HG03064 (cell line): ENCODE results near the gene XXYLT1.
A peak's percentile ranks its signal among the peaks of the same experiment; 100 is the strongest.
"Not testable (repeated sequence)": the region's sequence is repeated elsewhere in the genome, so short reads cannot be mapped to it uniquely, and the experiment has no call there.

Experiments
- ATAC-seq: cut with Tn5 transposase; IDR thresholded peaks from one replicate; pipeline ENCODE4 v1.9.1; 2021; ENCODE audit warnings: low read depth; ENCODE audit not compliant: unreplicated experiment

The XXYLT1 gene, protein sequence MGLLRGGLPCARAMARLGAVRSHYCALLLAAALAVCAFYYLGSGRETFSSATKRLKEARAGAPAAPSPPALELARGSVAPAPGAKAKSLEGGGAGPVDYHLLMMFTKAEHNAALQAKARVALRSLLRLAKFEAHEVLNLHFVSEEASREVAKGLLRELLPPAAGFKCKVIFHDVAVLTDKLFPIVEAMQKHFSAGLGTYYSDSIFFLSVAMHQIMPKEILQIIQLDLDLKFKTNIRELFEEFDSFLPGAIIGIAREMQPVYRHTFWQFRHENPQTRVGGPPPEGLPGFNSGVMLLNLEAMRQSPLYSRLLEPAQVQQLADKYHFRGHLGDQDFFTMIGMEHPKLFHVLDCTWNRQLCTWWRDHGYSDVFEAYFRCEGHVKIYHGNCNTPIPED

DNA sequence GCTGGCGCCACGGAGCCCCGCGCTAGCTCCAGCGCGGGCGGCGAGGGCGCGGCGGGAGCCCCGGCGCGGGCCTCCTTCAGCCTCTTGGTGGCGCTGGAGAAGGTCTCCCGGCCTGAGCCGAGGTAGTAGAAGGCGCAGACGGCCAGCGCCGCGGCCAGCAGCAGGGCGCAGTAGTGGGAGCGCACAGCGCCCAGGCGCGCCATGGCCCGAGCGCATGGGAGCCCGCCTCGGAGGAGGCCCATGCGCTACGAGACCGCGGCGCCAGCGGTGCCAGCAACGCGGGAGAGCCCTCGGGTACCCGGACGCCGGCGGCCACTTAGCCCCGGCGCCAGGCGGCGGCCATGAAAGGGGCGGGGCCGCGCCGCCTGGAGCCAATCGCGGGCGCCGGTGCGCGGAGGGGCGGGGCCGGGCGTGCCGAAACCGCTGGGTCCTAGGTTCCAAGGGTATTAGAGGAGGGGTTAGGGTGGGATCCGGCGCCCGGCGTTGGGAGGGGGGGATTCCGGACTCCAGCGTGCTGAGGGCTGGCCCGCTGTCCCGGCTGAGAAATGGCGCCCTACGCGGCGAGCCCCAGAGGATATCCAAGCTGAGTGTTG, at the start of gene XXYLT1:
Gene XXYLT1 (minus strand): TSS at position 343 of the 593 bp plus-strand sequence. CDS start 101 bp downstream, at position 242.
- peak; percentile 72 for ATAC-seq

DNA sequence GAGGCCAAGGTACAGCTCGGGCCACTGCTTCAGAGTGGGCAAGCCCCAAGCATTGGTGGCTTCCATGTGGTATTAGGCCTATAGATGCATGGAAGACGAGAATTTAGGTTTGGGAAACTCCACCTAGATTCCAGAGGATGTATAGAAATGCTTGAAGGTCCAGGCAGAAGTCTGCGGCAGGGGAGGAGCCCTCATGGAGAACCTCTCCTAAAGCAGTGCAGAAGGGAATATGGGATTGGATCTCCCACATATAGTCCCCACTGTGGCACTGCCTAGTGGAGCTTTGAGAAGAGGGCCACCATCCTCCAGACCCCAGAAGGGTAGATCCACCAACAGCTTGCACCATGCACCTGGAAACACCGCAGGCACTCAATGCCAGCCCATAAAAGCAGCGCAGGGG, 48.1 kb upstream of the XXYLT1 start:
- no peak for ATAC-seq

DNA sequence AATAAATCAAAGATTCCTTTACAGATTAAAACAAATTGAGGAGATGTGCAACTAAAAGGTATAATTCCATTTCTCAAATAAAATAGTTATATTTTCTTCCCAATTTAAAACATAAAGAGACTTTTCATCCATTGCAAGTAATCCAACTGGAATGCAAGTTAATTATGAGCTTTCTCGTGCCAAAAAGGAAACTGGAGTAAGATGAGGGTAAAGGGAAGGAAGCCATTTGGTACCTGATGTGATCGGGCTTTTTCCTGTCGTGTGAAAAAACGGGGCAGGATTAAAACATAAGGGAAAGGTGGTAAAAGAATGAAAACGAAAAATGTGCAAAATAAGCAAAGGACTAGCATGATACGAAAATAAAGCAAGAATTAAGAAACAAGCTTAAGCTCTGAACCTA, 41.8 kb upstream of the XXYLT1 start:
- no peak for ATAC-seq

DNA sequence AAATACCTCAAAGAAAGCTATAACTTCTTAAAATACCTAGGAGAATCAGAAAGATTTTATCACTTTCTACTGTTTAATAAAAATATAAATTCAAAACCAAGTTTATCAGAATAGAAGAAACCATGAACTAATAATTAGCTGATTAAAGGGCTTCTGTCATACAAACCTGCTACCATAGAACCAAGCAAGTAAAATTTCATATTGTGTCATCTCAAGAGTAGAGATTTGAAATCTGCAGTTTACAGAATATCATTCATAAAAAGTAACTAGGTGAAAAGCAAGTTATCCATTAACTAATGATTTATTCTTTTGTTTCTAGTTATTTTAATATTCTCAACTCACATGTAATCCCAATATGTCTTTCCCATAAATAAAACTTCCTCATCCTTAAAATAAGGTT, 36.8 kb upstream of the XXYLT1 start:
- no peak for ATAC-seq

DNA sequence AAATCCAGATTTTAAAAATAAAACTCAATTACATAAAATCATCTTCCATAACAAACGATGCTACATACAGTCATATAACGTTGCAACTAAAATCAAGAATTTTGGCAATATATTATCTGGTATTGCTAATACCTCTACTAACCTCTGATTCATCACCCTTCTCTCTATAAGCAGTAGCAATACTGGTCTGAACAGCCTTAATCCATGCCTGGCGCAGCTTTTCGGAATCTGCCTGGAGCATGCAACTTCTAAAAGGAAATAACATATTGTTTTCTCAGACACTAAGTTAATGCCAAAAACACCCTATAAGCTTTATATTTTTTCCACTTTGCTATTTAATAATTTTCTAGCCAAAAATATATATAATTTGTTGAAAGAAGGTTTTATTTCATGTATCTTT, 35.4 kb upstream of the XXYLT1 start:
- ATAC-seq: no peak

DNA sequence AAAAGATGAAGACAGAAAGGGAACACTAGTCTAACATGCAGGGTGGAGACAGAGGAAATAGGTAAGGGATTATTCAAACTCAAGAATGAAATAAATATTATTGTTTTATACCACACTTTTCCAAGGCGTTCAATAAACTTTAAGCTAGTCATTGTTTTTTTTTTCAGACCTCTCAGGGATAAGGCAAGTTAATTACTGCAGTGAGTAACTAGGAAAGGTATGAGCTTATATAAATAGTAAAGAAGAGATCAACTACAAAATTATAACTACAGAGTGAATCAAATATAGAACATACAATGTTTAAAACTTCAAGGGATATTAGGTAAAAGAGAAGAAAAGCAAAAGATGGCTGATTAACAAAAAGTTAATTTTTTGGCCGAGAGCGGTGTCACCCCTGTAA, 31.5 kb upstream of the XXYLT1 start:
- ATAC-seq: no peak

DNA sequence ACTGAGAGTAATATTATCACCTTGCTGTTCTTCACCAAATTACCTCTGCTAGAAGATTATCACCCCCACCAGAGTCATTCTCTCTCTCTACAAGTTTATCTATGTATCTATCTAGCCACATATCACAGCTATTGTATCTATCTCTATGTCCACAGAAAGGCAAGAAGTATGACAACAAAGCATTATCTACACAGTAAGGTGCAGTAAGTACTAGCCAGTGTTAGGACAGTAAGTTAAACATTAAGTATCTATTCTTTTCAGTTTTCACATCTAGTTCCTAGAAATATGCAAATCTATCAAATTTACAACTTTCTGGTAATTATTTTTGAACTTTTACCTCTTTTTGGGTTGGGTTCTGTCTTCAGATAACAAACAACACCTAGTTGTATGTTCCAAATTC, 26.5 kb upstream of the XXYLT1 start:
- no peak for ATAC-seq

DNA sequence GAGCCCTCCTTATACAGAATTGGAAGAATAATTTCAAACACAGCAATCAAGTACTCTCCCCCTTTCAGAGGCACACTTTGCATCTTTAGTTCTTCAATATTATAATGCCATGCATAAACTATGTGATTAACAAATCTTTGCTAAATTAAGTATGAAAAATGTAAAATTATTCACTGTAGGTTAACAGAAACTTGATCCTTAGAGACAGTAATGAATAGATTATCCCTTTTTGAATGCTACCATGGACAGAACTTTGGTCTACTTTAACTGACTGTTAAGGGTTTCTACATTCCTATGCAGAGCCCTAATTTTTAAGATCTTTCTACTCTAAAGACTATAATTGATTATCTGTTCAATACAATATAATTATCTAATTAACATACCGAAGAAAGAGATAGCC, 25.7 kb upstream of the XXYLT1 start:
- ATAC-seq: no peak

DNA sequence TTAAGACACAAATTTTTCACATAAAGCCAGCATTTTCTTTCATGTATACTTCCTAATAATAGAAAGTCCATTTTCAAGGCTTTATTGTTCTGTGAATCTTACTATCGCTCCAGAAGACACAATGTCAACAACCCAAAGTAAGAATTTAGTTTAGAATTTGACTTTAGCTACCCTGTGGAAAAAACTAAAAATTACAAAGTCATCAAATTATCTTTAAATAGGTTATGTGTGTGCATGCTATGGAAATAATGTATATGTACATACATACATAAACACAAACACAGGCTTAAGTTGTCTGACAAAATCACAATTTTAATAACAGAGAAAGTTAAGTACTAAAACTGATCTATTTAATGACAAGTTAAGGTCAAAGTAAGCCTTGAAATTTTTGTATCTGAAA, 20.2 kb upstream of the XXYLT1 start:
- no peak for ATAC-seq

DNA sequence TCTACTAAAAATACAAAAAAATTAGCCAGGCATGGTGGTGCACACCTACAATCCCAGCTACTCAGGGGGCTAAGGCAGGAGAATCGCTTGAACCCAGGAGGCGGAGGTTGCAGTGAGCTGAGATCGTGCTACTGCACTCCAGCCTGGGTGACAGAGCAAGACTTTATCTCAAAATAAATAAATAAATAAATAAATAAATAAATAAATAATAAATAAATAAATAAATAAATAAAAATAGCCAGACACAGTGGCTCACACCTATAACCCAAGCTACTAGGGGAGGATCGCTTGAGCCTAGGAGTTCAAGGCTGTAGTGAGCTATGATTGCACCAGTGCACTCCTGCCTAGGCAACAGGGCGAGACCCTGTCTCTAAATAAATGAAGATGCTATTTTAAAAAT, 19.7 kb upstream of the XXYLT1 start:
- not testable (repeated sequence) for ATAC-seq

DNA sequence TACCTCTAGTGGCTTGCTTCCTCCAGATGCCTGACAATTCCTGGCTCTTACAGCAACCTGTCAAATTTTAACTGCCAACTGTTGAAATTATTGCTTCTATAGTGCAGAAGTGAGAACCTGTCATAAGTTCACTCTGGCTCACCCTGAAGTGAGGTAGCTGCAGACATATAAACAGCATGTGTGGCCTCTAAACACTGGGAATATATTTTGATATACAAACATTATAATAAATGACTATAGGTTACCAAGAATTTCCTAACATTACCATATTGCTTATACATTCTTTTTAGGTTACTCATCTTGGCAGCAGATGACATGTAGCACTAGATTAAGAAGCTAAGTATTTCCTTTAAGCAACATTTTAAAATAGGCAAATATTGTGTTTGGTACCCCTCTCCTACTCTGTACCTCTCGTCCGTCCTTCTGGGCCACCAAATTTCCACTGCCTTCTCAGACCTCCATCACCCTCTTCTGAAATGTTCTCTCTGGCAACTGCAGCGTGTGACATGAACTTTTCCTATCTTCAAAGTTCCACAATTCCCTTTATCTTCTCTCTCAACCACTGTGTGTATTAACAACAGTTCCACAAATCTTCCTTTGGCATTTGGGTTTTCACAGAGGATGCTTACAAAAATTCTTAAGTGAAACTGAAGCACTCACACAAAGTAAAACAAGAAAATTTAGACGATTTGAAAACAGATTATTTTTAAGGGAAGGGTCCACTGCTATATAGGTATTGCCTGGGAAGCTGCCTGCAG, 15.3 kb upstream of the XXYLT1 start:
- no peak for ATAC-seq

DNA sequence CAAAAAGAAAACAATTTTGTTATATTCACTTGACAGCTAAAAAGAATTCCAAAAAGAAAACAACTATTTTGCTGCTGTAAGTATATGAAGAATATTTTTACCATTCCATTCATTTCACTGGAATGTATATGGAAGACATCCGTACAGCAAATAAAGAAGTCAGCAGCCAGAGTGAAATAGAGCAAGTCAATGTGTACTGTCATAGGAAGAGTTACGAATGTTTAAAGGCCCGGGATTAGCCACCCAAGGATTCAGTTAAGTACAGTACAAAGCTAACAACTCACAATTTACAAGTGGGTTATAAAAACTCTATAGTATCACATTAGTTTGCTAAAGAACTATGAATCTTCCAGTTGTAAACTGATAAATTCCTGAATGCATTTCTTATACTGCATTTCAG, 14.4 kb upstream of the XXYLT1 start:
- ATAC-seq: no peak

DNA sequence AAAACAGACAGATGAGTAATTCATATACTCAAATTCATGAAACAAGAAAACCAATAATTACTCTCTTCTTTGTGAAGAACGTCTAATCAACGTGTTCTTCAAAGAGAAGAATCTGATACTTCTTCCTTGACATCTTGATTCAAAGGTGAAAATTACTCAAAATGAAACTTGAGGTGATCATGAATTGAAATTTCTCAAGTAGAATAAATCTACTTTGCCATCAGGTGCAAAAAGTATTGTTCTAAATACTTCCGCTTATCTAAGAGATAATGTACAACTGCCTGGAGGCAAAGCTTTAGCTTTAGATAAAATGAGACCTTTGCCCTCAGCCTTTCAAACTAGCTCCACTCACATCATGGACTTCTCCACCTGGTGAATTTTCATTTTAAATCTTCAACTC, 13.9 kb upstream of the XXYLT1 start:
- ATAC-seq: no peak

DNA sequence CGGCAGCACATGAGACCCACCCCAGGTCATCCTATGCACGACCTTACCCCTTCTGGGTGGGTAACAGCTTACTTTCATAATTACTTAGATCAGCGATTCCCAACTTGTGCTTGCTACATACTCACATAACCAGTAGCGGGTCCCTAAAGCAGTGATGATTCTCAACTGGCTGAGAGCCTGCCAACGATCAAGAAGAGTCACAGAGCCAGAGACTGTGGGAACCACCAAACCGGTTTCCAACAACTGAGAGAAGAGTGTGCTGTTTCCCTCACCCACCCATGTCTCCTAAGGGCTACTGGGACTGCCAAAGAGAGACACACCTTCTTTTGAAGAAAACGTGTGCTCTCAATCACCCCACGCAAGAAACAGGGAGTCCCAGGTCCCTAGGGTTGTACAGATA, 12.0 kb upstream of the XXYLT1 start:
- no peak for ATAC-seq

DNA sequence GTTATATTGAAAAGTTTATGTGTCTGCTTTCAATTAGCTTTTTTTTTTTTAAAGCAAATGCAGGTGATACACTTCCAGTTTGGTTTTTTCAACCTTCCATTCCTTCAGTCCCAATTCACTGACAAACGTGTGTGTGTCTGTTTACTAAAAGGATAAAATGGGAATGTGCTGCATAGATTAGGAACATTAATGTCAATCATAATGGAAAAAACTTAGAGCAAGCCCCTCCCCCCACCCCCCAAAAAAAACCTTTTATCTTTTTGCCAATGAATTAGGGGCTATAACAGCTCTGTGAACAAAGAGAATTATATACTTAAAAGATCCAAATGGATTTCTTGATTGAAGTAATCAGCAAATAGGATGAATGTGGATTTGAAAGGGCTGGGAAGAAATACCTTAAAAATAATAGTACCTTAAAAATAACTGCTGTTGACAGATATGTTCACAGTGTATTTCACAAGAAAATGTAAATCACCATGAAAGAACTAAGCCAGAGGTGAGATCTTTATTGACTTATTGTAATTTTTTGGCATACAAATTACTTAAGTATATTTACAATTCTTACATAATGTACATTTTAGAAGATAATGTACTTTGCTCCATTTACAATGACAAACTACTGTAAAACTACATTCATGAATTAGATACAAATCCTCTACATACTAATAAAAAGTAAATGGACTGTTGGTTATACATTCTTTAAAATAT, 3.5 kb upstream of the XXYLT1 start:
- no peak for ATAC-seq

DNA sequence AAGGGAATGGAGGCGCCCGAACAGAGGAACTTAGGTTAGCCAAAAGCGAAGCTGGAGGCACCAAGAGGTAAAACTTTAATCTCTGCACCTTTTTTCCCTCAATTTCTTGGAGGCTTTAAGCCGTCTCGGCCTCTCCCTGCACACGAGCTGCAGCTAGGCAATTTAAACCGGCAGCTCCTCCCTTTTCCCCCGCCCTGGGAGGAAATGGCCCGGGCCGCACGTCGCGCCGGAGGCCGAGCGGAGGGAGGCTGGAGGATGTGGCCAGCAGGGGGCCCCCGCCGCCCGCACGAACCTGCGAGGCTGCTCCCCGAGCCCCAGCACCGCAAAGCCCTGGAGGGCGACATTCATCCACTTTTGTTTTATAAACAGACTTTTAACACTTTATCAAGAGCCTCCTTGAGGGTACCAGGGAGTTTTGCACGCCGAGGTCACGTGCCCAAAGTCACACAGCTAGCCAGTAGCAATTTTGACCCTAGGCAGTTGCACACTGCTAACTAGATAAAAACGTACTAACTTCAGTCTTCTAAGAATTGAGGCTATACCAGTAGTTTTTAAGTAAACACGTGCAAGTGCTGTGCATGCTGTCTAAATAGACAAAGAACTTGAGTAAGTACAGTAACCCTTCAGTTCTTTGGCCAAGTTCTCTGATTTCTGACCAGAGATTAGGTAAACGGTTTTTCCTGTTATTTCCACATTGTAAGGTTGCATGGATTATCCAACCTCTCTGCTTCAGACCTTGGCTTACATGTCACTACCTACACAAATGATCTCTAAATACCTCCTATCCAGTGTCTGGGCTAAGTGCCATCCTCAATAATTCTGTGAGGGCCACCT, 668 bp upstream of the XXYLT1 start:
- ATAC-seq: peak; percentile 57

DNA sequence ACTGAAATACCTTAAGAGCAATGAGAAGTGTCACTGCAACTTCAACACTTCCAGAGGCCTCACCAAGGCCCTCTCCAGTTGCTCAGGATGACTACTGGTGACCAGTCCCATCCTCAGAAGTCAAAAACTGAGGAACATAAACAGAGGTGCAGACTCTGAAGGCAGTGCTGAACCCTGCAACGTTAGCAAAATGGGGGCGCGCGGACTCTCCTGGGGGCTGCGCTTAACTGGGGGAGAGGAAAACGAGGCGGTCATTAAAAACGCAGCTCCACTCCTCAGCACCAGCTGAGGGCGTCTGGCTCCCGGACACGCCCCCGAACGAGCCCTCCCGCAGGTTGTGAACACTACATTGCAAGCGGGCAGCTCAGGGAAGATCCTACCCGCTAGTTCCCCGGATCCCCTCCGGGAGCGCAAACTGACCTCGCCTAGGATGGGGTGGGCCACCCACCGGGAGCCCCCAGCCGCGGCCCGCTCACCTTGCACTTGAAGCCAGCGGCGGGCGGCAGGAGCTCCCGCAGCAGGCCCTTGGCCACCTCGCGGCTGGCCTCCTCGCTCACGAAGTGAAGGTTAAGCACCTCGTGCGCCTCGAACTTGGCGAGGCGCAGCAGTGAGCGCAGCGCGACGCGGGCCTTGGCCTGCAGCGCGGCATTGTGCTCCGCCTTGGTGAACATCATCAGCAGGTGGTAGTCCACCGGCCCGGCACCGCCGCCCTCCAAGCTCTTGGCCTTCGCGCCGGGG, 711 bp downstream of the XXYLT1 start:
- ATAC-seq: peak; percentile 21

DNA sequence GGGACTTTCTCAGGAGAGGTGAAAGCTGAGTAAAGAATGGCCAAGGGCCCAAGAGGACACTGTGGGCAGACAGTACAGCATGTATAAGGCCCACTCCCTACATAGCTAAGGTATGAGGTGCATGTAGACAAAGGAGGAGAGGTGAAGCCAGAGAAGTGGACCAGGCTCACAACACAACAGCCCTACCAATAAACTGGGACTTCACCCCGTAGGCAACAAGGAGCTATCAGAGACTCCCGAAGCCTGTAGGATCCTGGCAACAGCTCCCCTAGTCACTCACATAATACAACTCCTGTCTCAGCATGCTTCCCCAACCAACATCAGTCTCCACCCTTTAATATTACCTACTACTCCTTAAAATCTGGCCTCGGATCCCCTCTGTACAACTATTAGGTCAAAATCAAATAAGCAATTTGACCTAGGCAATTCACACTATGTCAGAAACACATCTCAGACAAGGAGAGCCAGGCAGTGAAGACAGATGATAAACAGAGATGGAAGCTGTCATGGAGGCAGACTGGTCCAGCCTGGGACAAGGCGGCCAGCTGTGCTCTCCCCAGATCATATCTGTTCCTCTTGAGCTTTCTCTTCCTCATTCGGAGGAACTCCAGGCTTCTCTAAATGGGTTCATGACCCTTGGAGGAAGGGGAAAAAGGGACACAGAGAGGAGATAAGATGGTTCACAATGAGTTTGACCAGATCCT, 1.4 kb downstream of the XXYLT1 start:
- no peak for ATAC-seq
